Astrocyte (in vitro differentiated cells and primary cell): ENCODE data around the gene OR4C45.

ENCODE experiments used
- CTCF ChIP-seq: IDR thresholded peaks from 2 replicates; pipeline ENCODE4 v1.5.1; 2011; ENCODE audit warnings: low read depth, mild to moderate bottlenecking, inconsistent platforms, low read length, moderate library complexity; ENCODE audit not compliant: insufficient read depth
- EZH2 ChIP-seq: IDR thresholded peaks from 2 replicates; pipeline ENCODE4 v1.6.1; 2012; ENCODE audit warnings: mild to moderate bottlenecking, low read length, inconsistent platforms; ENCODE audit not compliant: insufficient read depth

GRCh38 chr11:50073113-50074105, 40.7 kb downstream of the OR4C45 start:
- TF ChIP-seq CTCF (no peak), EZH2 (no peak)
